BLaER1 (cell line): ENCODE results near the gene HOXC13.

Experiments used
- H3K27ac ChIP-seq: shearing (Covaris generic); formaldehyde crosslinking; 2 replicates; pipeline ENCODE4 v1.8.1; 2022
- H3K27me3 ChIP-seq: shearing (Covaris generic); formaldehyde crosslinking; 2 replicates; pipeline ENCODE4 v1.8.1; 2022
- H3K36me3 ChIP-seq: shearing (Covaris generic); formaldehyde crosslinking; 2 replicates; pipeline ENCODE4 v1.8.1; 2022
- H3K4me1 ChIP-seq: shearing (Covaris generic); formaldehyde crosslinking; 2 replicates; pipeline ENCODE4 v1.8.1; 2022
- H3K4me2 ChIP-seq: shearing (Covaris generic); formaldehyde crosslinking; 2 replicates; pipeline ENCODE4 v1.8.1; 2022
- H3K4me3 ChIP-seq: shearing (Covaris generic); formaldehyde crosslinking; 2 replicates; pipeline ENCODE4 v1.8.1; 2022
- H3K9ac ChIP-seq: shearing (Covaris generic); formaldehyde crosslinking; 2 replicates; pipeline ENCODE4 v1.8.1; 2022
- H3K9me3 ChIP-seq: shearing (Covaris generic); formaldehyde crosslinking; 2 replicates; pipeline ENCODE4 v1.8.1; 2022
- H4K20me1 ChIP-seq: shearing (Covaris generic); formaldehyde crosslinking; 2 replicates; pipeline ENCODE4 v1.8.1; 2022
- Cebpa-rat ChIP-seq: shearing (Covaris generic); IDR thresholded peaks from 2 replicates; pipeline ENCODE4 v1.8.1; 2022

Gene HOXC13

GRCh38 chr12:53980104-53980801 lies 41.6 kb downstream of the HOXC13 start:
- no peaks in the 10 kb centered on the region for H3K4me1 ChIP-seq
- no peak for TF ChIP-seq Cebpa-rat
- no peak overlapping the region for H3K27ac ChIP-seq
- peaks cover 24% of the 10 kb centered on the region for H3K9me3 ChIP-seq
- no peak overlapping the region for H3K9ac ChIP-seq
- no peak overlapping the region for H3K4me3 ChIP-seq
- H3K4me2 ChIP-seq, result no peak overlapping the region
- peaks cover 90% of the 10 kb centered on the region for H4K20me1 ChIP-seq
- H3K36me3 ChIP-seq, result no peaks in the 10 kb centered on the region
- H3K27me3 ChIP-seq, result peaks cover 100% of the 10 kb centered on the region

GRCh38 chr12:53980802-53981496 lies 42.3 kb downstream of the HOXC13 start:
- no peaks in the 10 kb centered on the region for H3K4me1 ChIP-seq
- peaks cover 90% of the 10 kb centered on the region for H4K20me1 ChIP-seq
- H3K4me3 ChIP-seq, result no peak overlapping the region
- peaks cover 100% of the 10 kb centered on the region for H3K27me3 ChIP-seq
- no peak overlapping the region for H3K9ac ChIP-seq
- no peak for TF ChIP-seq Cebpa-rat
- peaks cover 27% of the 10 kb centered on the region for H3K9me3 ChIP-seq
- no peak overlapping the region for H3K4me2 ChIP-seq
- H3K27ac ChIP-seq, result no peak overlapping the region
- no peaks in the 10 kb centered on the region for H3K36me3 ChIP-seq

GRCh38 chr12:53981634-53982565 lies 43.3 kb downstream of the HOXC13 start:
- no peaks in the 10 kb centered on the region for H3K36me3 ChIP-seq
- H3K27me3 ChIP-seq, result peaks cover 100% of the 10 kb centered on the region
- H3K4me1 ChIP-seq, result no peaks in the 10 kb centered on the region
- H3K9me3 ChIP-seq, result peaks cover 19% of the 10 kb centered on the region
- no peak overlapping the region for H3K27ac ChIP-seq
- no peak overlapping the region for H3K9ac ChIP-seq
- no peak overlapping the region for H3K4me3 ChIP-seq
- peaks cover 90% of the 10 kb centered on the region for H4K20me1 ChIP-seq
- H3K4me2 ChIP-seq, result no peak overlapping the region
- TF ChIP-seq Cebpa-rat, result no peak

GRCh38 chr12:53982648-53983567 lies 44.3 kb downstream of the HOXC13 start:
- Histone ChIP-seq H4K20me1 (peaks cover 91% of the 10 kb centered on the region), H3K9ac (no peak overlapping the region), H3K27ac (no peak overlapping the region), H3K36me3 (no peaks in the 10 kb centered on the region), H3K4me3 (no peak overlapping the region), H3K4me1 (no peaks in the 10 kb centered on the region), H3K9me3 (peaks cover 16% of the 10 kb centered on the region), H3K27me3 (peaks cover 100% of the 10 kb centered on the region), H3K4me2 (no peak overlapping the region)
- no peak for TF ChIP-seq Cebpa-rat

- Histone ChIP-seq H4K20me1 (peaks cover 93% of the 10 kb centered on the region), H3K9me3 (peaks cover 16% of the 10 kb centered on the region), H3K4me2 (no peak overlapping the region), H3K4me1 (no peaks in the 10 kb centered on the region), H3K27me3 (peaks cover 100% of the 10 kb centered on the region), H3K9ac (no peak overlapping the region), H3K36me3 (no peaks in the 10 kb centered on the region), H3K27ac (no peak overlapping the region), H3K4me3 (no peak overlapping the region)
- no peak for TF ChIP-seq Cebpa-rat
Measured at GRCh38 chr12:53983568-53983949, 44.9 kb downstream of the HOXC13 start.

GRCh38 chr12:53983950-53984572 lies 45.4 kb downstream of the HOXC13 start:
- Histone ChIP-seq H3K4me1 (no peaks in the 10 kb centered on the region), H3K27ac (no peak overlapping the region), H3K36me3 (no peaks in the 10 kb centered on the region), H3K27me3 (peaks cover 100% of the 10 kb centered on the region), H4K20me1 (peaks cover 93% of the 10 kb centered on the region), H3K4me3 (no peak overlapping the region), H3K9ac (no peak overlapping the region), H3K9me3 (peaks cover 16% of the 10 kb centered on the region; the same call in 1 of the 2 replicates), H3K4me2 (no peak overlapping the region)
- no peak for TF ChIP-seq Cebpa-rat

- Histone ChIP-seq H3K4me2 (no peak within 1 kb of the TSS), H3K27ac (no peak within 1 kb of the TSS), H3K4me3 (no peak within 1 kb of the TSS), H4K20me1 (peaks cover 93% of the 10 kb centered on the region), H3K9ac (no peak within 1 kb of the TSS), H3K9me3 (peaks cover 16% of the 10 kb centered on the region; the same call in 1 of the 2 replicates), H3K36me3 (no peaks in the 10 kb centered on the region), H3K27me3 (peaks cover 100% of the 10 kb centered on the region), H3K4me1 (no peaks in the 10 kb centered on the region)
- TF ChIP-seq Cebpa-rat, result no peak
Measured at GRCh38 chr12:53984901-53985691, 46.5 kb downstream of the HOXC13 start, which contains the start of gene HOXC10. HOXC10 (plus strand) TSS chr12:53985146; CDS start chr12:53985260, 114 bp downstream.

- H4K20me1 ChIP-seq, result peaks cover 93% of the 10 kb centered on the region
- H3K4me2 ChIP-seq, result no peak overlapping the region
- no peaks in the 10 kb centered on the region for H3K36me3 ChIP-seq
- no peaks in the 10 kb centered on the region for H3K4me1 ChIP-seq
- TF ChIP-seq Cebpa-rat, result no peak
- H3K27ac ChIP-seq, result no peak overlapping the region
- H3K9ac ChIP-seq, result no peak overlapping the region
- no peak overlapping the region for H3K4me3 ChIP-seq
- peaks cover 16% of the 10 kb centered on the region; the same call in 1 of the 2 replicates for H3K9me3 ChIP-seq
- peaks cover 100% of the 10 kb centered on the region for H3K27me3 ChIP-seq
Measured at GRCh38 chr12:53985692-53985993, 47.0 kb downstream of the HOXC13 start.
